Measurements from ENCODE around the gene STAC3. TPM values are rescaled to one million over a fixed set of nuclear protein-coding genes. Genes with fewer than 3 reads are reported as not detected.

The STAC3 gene
- total RNA-seq, 1 experiment from 2014 or later: 2.5 TPM

DNA sequence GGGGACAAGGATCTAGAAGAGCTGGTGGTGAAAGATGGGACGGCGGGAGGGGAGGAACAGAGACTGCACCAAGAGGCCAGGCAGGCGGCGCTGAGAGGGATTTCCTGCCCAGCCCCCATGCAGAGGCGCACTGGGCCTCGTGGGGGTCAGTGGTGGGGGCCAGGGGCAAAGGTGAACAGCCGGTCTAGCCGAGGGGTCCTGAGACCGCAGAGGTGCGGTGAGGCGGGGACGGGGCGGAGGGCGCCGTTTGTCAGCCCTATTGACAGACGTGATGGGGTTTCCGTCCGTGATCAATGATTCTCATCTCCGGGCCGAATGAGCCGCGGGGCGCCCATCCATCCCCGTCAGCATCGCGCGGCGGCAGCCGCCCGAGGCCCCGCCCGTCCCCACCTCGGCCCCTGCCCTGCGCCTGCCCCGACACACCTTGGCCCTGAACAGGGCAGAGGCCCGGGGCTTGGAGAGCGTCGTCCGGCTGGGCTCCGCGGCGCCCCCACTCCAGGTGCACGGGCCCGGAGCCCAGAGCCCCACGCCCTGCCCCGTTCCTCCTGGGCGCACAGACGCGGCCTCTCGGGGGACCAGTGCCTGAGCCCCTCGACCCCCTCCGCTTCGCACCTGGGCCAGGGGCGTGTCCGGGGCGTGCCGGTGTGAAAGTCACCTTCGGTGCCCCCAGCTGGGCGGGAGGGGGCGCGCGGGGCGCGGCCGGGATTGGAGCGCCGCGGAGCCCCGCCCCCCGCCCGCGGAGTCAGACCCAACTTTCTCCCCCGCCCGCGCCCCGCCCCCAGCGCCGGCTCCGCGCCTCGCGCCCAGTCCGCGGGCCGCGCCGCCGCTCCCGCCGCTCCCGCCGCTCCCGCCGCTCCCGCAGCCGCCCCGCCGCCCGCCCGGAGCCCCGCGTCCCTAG lies 34.7 kb downstream of the STAC3 start, which contains the start of gene NXPH4:
Gene NXPH4, plus strand, starts transcription at position 781 of the 898 bp plus-strand sequence. CDS start 176 bp downstream, outside the sequence.
- ChIA-PET POLR2A (no interaction called here), RAD21 (ENCODE audit: low non-redundant PET in 1 of 2, low total read pairs in 2 of 2, uncharacterized antibody in 2 of 2, unreplicated experiment in 2 of 2) (interaction anchor here in 1 of 2 experiments (1.1 kb wide), 1 partner anchor 27 kb away, joined by 4 read pairs; no protein-coding TSS in a partner anchor)
- H3K9ac ChIP-seq (ENCODE audit: low read length): peak within 1 kb of the TSS; percentile 69

GRCh38 chr12:57215668-57216013 lies 35.3 kb downstream of the STAC3 start:
- RAD21 ChIA-PET (ENCODE audit: low non-redundant PET in 1 of 2, low total read pairs in 2 of 2, uncharacterized antibody in 2 of 2, unreplicated experiment in 2 of 2): interaction anchor here in 1 of 2 experiments (1.1 kb wide), 1 partner anchor 28 kb away, joined by 4 read pairs; no protein-coding TSS in a partner anchor
- intact Hi-C loops (cut with micrococcal nuclease): no loop called here
- H4K20me1 ChIP-seq (ENCODE audit: insufficient read depth): no peaks in the 10 kb centered on the region
- H3K27ac ChIP-seq (ENCODE audit: low read depth, low read length): no peak overlapping the region
- ATAC-seq (no peak), DNase-seq (ENCODE audit: low read depth, low spot score) (no peak)
- peaks cover 17 to 50% of the 10 kb centered on the region in 2 experiments for H3K4me1 ChIP-seq (ENCODE audit: control insufficient read depth in 1 of 2, insufficient read depth in 2 of 2, low read length in 2 of 2)
- no peaks in the 10 kb centered on the region for H3K36me3 ChIP-seq (ENCODE audit: control insufficient read depth in 1 of 2, insufficient read depth in 2 of 2, low read length in 2 of 2)
- H3K9ac ChIP-seq (ENCODE audit: low read length): no peak overlapping the region
- CTCF ChIA-PET: interaction anchor here (1.2 to 4.2 kb wide), 2 partner anchors 13 to 28 kb away, joined by 3 to 103 read pairs; no protein-coding TSS in a partner anchor
- TF ChIP-seq CBX3 (IDR thresholded peaks at IDR 0.05; ENCODE audit: low read depth) (no peak), JUND (IDR thresholded peaks at IDR 0.05) (no peak), MAX (IDR thresholded peaks at IDR 0.05) (no peak), YY1 (IDR thresholded peaks at IDR 0.05; ENCODE audit: extremely low read depth, insufficient replicate concordance, low read depth, low read length) (no peak), CEBPB (IDR thresholded peaks at IDR 0.05; ENCODE audit: low read depth) (no peak), SP1 (IDR thresholded peaks at IDR 0.05; ENCODE audit: low read depth) (no peak), SIN3A (IDR thresholded peaks at IDR 0.05; ENCODE audit: low read depth) (no peak), POLR2AphosphoS5 (IDR thresholded peaks at IDR 0.05; ENCODE audit: low read depth, low read length) (no peak), FOSL1 (IDR thresholded peaks at IDR 0.05; ENCODE audit: low read depth) (no peak), RAD21 (IDR thresholded peaks at IDR 0.05; ENCODE audit: low read depth) (no peak), POLR2A (IDR thresholded peaks at IDR 0.05; ENCODE audit: borderline replicate concordance, extremely low read depth, insufficient read depth, insufficient read length) (no peak)
- TF ChIP-seq, protein P1, sequence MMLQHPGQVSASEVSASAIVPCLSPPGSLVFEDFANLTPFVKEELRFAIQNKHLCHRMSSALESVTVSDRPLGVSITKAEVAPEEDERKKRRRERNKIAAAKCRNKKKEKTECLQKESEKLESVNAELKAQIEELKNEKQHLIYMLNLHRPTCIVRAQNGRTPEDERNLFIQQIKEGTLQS (IDR thresholded peaks at IDR 0.05): no peak
- no peak overlapping the region for H2AFZ ChIP-seq (ENCODE audit: low read depth, low read length, poor library complexity, severe bottlenecking)
- no peaks in the 10 kb centered on the region for H3K9me3 ChIP-seq (ENCODE audit: control insufficient read depth in 1 of 2, insufficient read depth in 1 of 2, low read depth in 1 of 2, low read length in 2 of 2)
- no peak overlapping the region for H3K4me3 ChIP-seq (replicated peaks in 1 of 2; ENCODE audit: low read depth in 1 of 2, low read length in 2 of 2)
- H3K9me2 ChIP-seq (ENCODE audit: insufficient read depth): no peaks in the 10 kb centered on the region
- H3K4me2 ChIP-seq (ENCODE audit: low read length): peak overlapping the region; percentile 97; the same call in 1 of the 2 replicates
- H3K79me2 ChIP-seq (ENCODE audit: insufficient read depth, low read length): no peaks in the 10 kb centered on the region
- no TSS peak for BruUV-seq (replicated peaks)
- POLR2A ChIA-PET: no interaction called here
- H3K27me3 ChIP-seq (ENCODE audit: insufficient read depth, low read length): no peaks in the 10 kb centered on the region

More for the DNA sequence above, 34.7 kb downstream of the STAC3 start, which contains the start of gene NXPH4:
- BruUV-seq (replicated peaks): no TSS peak
- H3K79me2 ChIP-seq (ENCODE audit: insufficient read depth, low read length): no peaks in the 10 kb centered on the region
- H3K36me3 ChIP-seq (ENCODE audit: control insufficient read depth in 1 of 2, insufficient read depth in 2 of 2, low read length in 2 of 2): no peaks in the 10 kb centered on the region
- peak within 1 kb of the TSS; percentile 42; the same call in 1 of the 2 replicates for H3K27ac ChIP-seq (ENCODE audit: low read depth, low read length)
- intact Hi-C loops (cut with micrococcal nuclease): no loop called here
- H2AFZ ChIP-seq (ENCODE audit: low read depth, low read length, poor library complexity, severe bottlenecking): peak within 1 kb of the TSS; percentile 61
- H4K20me1 ChIP-seq (ENCODE audit: insufficient read depth): no peaks in the 10 kb centered on the region
- ATAC-seq (peak; percentile 59), DNase-seq (ENCODE audit: low read depth, low spot score) (no peak)
- no peaks in the 10 kb centered on the region for H3K27me3 ChIP-seq (ENCODE audit: insufficient read depth, low read length)
- peaks cover 17 to 50% of the 10 kb centered on the region in 2 experiments for H3K4me1 ChIP-seq (ENCODE audit: control insufficient read depth in 1 of 2, insufficient read depth in 2 of 2, low read length in 2 of 2)
- no peaks in the 10 kb centered on the region for H3K9me3 ChIP-seq (ENCODE audit: control insufficient read depth in 1 of 2, insufficient read depth in 1 of 2, low read depth in 1 of 2, low read length in 2 of 2)
- peak within 1 kb of the TSS; percentile 53 to 81 for H3K4me3 ChIP-seq (replicated peaks in 1 of 2; ENCODE audit: low read depth in 1 of 2, low read length in 2 of 2)
- H3K9me2 ChIP-seq (ENCODE audit: insufficient read depth): no peaks in the 10 kb centered on the region
- peak within 1 kb of the TSS; percentile 97 for H3K4me2 ChIP-seq (ENCODE audit: low read length)
- CTCF ChIA-PET: interaction anchor here (0.6 to 4.2 kb wide), 5 partner anchors 13 to 239 kb away, joined by 3 to 103 read pairs (median 3); partner anchors contain the start of gene INHBE
- TF ChIP-seq RAD21 (IDR thresholded peaks at IDR 0.05; ENCODE audit: low read depth) (no peak), MAX (IDR thresholded peaks at IDR 0.05) (peak; percentile 83), ZFX (IDR thresholded peaks at IDR 0.05) (peak; percentile 38; the same call in 1 of the 2 replicates)
